ENCODE data around the gene SHMT2. TPM values are rescaled to one million over a fixed set of nuclear protein-coding genes. Genes with fewer than 3 reads are reported as not detected.
"Not testable (repeated sequence)": the region's sequence is repeated elsewhere in the genome, so short reads cannot be mapped to it uniquely, and the experiment has no call there.

SHMT2 gene
- total and polyA plus RNA-seq, 2 donors (not counting 3 experiments of a cell fraction or from before 2014, with no cell fraction given): 155 to 243 TPM

DNA sequence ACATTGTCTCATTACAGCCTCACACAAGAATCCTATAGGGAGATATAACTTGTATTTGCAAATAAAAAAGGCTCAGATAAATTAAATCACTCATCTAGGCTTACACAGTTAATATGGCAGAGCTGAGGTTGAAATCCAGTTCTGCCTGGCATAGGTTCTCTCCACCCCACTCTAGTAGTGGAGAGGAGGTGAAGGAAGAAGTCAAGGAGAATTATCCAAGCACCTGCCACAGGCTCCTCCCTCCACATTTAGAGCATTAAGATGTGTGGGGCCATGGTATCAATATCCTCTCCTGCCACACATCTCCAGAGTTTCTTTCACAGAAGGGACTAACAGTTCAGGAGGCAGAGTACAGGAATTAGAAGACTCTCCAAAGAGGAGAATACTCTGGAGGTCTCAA lies 44.0 kb downstream of the SHMT2 start:
- TF ChIP-seq GATA2 (IDR thresholded peaks at IDR 0.05; ENCODE audit: insufficient read depth, insufficient read length, low read depth, low read length) (no peak), MYC (IDR thresholded peaks at IDR 0.05; ENCODE audit: low read depth, low read length) (no peak), POLR2AphosphoS5 (IDR thresholded peaks at IDR 0.05; ENCODE audit: insufficient read depth, low read depth, low read length) (no peak), JUN (IDR thresholded peaks at IDR 0.05; ENCODE audit: borderline replicate concordance, insufficient read depth, insufficient read length, low read depth) (no peak), EZH2 (IDR thresholded peaks at IDR 0.05; ENCODE audit: borderline replicate concordance, low read depth, low read length, severe bottlenecking) (no peak), POLR2A (IDR thresholded peaks at IDR 0.05; ENCODE audit: low read depth, low read length) (no peak), FOS (IDR thresholded peaks at IDR 0.05; ENCODE audit: borderline replicate concordance, insufficient read depth, low read length) (no peak)
- TF ChIP-seq, protein P1, sequence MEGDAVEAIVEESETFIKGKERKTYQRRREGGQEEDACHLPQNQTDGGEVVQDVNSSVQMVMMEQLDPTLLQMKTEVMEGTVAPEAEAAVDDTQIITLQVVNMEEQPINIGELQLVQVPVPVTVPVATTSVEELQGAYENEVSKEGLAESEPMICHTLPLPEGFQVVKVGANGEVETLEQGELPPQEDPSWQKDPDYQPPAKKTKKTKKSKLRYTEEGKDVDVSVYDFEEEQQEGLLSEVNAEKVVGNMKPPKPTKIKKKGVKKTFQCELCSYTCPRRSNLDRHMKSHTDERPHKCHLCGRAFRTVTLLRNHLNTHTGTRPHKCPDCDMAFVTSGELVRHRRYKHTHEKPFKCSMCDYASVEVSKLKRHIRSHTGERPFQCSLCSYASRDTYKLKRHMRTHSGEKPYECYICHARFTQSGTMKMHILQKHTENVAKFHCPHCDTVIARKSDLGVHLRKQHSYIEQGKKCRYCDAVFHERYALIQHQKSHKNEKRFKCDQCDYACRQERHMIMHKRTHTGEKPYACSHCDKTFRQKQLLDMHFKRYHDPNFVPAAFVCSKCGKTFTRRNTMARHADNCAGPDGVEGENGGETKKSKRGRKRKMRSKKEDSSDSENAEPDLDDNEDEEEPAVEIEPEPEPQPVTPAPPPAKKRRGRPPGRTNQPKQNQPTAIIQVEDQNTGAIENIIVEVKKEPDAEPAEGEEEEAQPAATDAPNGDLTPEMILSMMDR (IDR thresholded peaks at IDR 0.05; ENCODE audit: extremely low read depth in 1 of 2, insufficient read depth in 1 of 2, low read depth in 1 of 2, low read length in 2 of 2): no peak
- TF ChIP-seq, protein P2, sequence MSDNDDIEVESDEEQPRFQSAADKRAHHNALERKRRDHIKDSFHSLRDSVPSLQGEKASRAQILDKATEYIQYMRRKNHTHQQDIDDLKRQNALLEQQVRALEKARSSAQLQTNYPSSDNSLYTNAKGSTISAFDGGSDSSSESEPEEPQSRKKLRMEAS (IDR thresholded peaks at IDR 0.05; ENCODE audit: insufficient read depth, insufficient read length): no peak
- Histone ChIP-seq H4K20me1 (replicated peaks; ENCODE audit: control insufficient read depth, extremely low read depth, insufficient read depth, low read length) (no peaks in the 10 kb centered on the region), H3K4me2 (ENCODE audit: insufficient read depth, low read length) (no peak overlapping the region), H3K4me3 (replicated peaks in 1 of 3; ENCODE audit: insufficient read depth in 1 of 3, low read depth in 1 of 3, low read length in 3 of 3) (no peak overlapping the region), H3K36me3 (ENCODE audit: control insufficient read depth in 2 of 2, extremely low read depth in 1 of 2, insufficient read depth in 2 of 2, low read length in 2 of 2) (peaks cover 4 to 5% of the 10 kb centered on the region in 2 experiments), H3K9me3 (replicated peaks; ENCODE audit: control insufficient read depth, insufficient read depth, low read length) (no peaks in the 10 kb centered on the region), H3K4me1 (ENCODE audit: control insufficient read depth, extremely low read depth, insufficient read depth, low read length) (peaks cover 10% of the 10 kb centered on the region), H3K79me2 (ENCODE audit: control insufficient read depth, insufficient read depth, low read length) (no peaks in the 10 kb centered on the region), H3K9ac (replicated peaks; ENCODE audit: extremely low read depth, insufficient read depth, low read length) (no peak overlapping the region), H2AFZ (ENCODE audit: low read depth, low read length) (no peak overlapping the region), H3K27ac (ENCODE audit: insufficient read depth, low read depth, low read length) (no peak overlapping the region), H3K9me1 (replicated peaks; ENCODE audit: control insufficient read depth, extremely low read depth, insufficient read depth, low read length) (no peaks in the 10 kb centered on the region), H3K27me3 (ENCODE audit: control insufficient read depth in 2 of 2, insufficient read depth in 2 of 2, low read length in 2 of 2) (no peaks in the 10 kb centered on the region)
- BruUV-seq (replicated peaks): no TSS peak
- ChIA-PET CTCF (interaction anchor here (0.8 to 2.1 kb wide), 5 partner anchors 31 to 178 kb away, joined by 3 to 7 read pairs (median 4); partner anchors contain the start of gene SHMT2), POLR2A (interaction anchor here (0.5 kb wide), 1 partner anchor 43 kb away, joined by 3 read pairs; no protein-coding TSS in a partner anchor)
- FAIRE-seq (no peak), DNase-seq (ENCODE audit: low read depth, low spot score) (no peak)
- dilution Hi-C loops (cut with MboI; ENCODE audit: extremely low pct_ligation_motif_present, low sequenced_read_pairs): no loop called here
- intact Hi-C loops (cut with micrococcal nuclease): no loop called here

DNA sequence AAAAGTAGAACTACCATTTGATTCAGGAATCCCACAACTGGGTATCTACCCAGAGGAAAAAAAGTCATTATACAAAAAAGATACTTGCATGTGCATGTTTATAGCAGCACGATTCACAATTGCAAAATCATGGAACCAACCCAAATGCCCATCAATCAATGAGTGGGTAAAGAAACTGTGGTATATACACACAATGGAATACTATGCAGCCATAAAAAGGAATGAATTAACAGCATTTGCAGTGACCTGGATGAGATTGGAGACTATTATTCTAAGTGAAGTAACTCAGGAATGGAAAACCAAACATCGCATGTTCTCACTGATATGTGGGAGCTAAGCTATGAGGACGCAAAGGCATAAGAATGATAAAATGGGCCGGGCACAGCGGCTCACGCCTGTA lies 46.7 kb downstream of the SHMT2 start:
- H3K4me2 ChIP-seq (ENCODE audit: insufficient read depth, low read length); H3K9me3 ChIP-seq (replicated peaks; ENCODE audit: control insufficient read depth, insufficient read depth, low read length); DNase-seq (ENCODE audit: low read depth, low spot score); intact Hi-C loops (cut with micrococcal nuclease); H2AFZ ChIP-seq (ENCODE audit: low read depth, low read length); H3K9ac ChIP-seq (replicated peaks; ENCODE audit: extremely low read depth, insufficient read depth, low read length); dilution Hi-C loops (cut with MboI; ENCODE audit: extremely low pct_ligation_motif_present, low sequenced_read_pairs); H3K27me3 ChIP-seq (ENCODE audit: control insufficient read depth in 2 of 2, insufficient read depth in 2 of 2, low read length in 2 of 2); H3K79me2 ChIP-seq (ENCODE audit: control insufficient read depth, insufficient read depth, low read length); H3K36me3 ChIP-seq (ENCODE audit: control insufficient read depth in 2 of 2, extremely low read depth in 1 of 2, insufficient read depth in 2 of 2, low read length in 2 of 2); FAIRE-seq; POLR2A ChIA-PET; BruUV-seq (replicated peaks); H3K4me3 ChIP-seq (replicated peaks in 1 of 3; ENCODE audit: insufficient read depth in 1 of 3, low read depth in 1 of 3, low read length in 3 of 3); H3K9me1 ChIP-seq (replicated peaks; ENCODE audit: control insufficient read depth, extremely low read depth, insufficient read depth, low read length); H3K27ac ChIP-seq (ENCODE audit: insufficient read depth, low read depth, low read length); H4K20me1 ChIP-seq (replicated peaks; ENCODE audit: control insufficient read depth, extremely low read depth, insufficient read depth, low read length): not testable (repeated sequence)
- CTCF ChIA-PET: interaction anchor here (0.7 to 3.4 kb wide), 6 partner anchors 10 to 177 kb away, joined by 3 to 20 read pairs (median 8); no protein-coding TSS in a partner anchor
- peaks cover 18% of the 10 kb centered on the region for H3K4me1 ChIP-seq (ENCODE audit: control insufficient read depth, extremely low read depth, insufficient read depth, low read length)
